Cardiac atrium fibroblast (primary cell): ENCODE results near the gene PDE1A. TPM values are rescaled to one million over a fixed set of nuclear protein-coding genes. Genes with fewer than 3 reads are reported as not detected.

Experiments
- total RNA-seq: library from RNA; depleted of rRNA; stranded (reverse); fragments of >200 nt; gene quantifications from 2 replicates; pipeline ENCODE4 v1.2.3, GENCODE V29; 2015

PDE1A gene
- 170 and 206 TPM in 2 replicates for total RNA-seq

GRCh38 chr2:182426918-182427240, at the start of gene PDE1A:
PDE1A (minus strand) TSS chr2:182427036.

